ENCODE data around the gene PRDM11.

The PRDM11 gene

DNA sequence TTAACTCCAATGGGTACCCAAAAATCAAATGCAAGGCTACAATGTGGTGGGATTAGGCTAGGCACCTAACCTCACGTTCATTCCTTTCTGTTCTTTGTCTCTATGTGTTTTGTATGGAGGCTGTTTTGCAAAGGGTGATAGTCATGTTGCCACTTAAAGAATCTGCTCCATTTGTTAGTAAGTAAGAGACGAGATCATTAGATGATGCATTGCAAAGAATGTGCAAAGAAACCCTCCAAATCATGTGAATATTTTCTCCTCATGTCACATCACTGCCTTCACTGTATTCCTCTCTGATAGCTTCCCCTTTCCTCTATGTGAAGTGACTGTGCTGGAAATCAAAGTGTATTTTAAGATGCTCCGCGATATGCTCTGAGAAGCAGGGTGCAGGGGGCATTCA is 127.8 kb downstream of the PRDM11 start:
- no peak overlapping the region for H3K4me3 ChIP-seq (ENCODE audit: low read depth, low read length)
- in situ Hi-C loops (cut with HindIII; ENCODE audit: low sequenced_read_pairs), result no loop called here
- DNase-seq (ENCODE audit: low read depth), result no peak
- TF ChIP-seq CTCF (IDR thresholded peaks at IDR 0.05; ENCODE audit: low read depth, low read length, missing control alignments), result no peak

DNA sequence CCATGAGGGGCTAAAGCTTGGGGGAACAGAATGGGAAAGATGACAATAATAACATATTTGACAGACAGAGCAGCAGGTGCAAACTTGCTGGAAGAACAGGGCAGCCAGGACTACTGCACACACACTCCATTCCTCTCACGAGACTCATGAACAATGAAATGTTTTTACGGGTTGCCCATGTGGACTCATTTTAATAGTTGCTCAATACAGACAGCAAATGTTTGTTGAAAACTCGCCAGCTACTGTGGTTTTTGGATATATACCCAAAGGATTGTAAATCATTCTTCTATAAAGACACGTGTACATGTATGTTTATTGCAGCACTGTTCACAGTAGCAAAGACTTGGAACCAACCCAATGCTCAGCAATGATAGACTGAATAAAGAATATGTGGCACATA is 129.4 kb downstream of the PRDM11 start:
- in situ Hi-C loops (cut with HindIII; ENCODE audit: low sequenced_read_pairs), result loop anchor here (5.0 kb wide), 1 partner anchor 164 kb away; no protein-coding TSS in a partner anchor
- no peak for DNase-seq (ENCODE audit: low read depth)
- no peak for TF ChIP-seq CTCF (IDR thresholded peaks at IDR 0.05; ENCODE audit: low read depth, low read length, missing control alignments)
- no peak overlapping the region for H3K4me3 ChIP-seq (ENCODE audit: low read depth, low read length)

DNA sequence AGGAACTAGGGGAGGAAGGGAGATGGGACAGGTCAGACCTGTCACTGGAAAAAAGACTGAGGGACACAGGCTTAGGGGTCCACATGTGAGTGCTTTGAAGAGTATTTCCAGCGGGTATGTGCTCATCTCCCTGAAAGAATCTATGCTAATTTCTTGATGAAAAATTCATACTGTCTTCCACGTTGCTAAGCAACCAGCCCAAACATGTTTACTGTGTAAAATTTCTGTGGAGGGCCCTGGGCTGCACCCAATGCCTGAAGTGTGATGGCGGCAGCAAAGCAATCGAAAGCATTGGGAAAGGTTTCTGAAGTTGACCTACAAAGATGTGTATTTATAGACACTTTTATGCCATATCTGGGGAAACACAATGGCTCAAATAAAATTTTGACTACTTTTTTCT is 132.3 kb downstream of the PRDM11 start:
- in situ Hi-C loops (cut with HindIII; ENCODE audit: low sequenced_read_pairs), result loop anchor here (5.0 kb wide), 1 partner anchor 166 kb away; no protein-coding TSS in a partner anchor
- H3K4me3 ChIP-seq (ENCODE audit: low read depth, low read length), result no peak overlapping the region
- no peak for TF ChIP-seq CTCF (IDR thresholded peaks at IDR 0.05; ENCODE audit: low read depth, low read length, missing control alignments)
- DNase-seq (ENCODE audit: low read depth), result no peak

DNA sequence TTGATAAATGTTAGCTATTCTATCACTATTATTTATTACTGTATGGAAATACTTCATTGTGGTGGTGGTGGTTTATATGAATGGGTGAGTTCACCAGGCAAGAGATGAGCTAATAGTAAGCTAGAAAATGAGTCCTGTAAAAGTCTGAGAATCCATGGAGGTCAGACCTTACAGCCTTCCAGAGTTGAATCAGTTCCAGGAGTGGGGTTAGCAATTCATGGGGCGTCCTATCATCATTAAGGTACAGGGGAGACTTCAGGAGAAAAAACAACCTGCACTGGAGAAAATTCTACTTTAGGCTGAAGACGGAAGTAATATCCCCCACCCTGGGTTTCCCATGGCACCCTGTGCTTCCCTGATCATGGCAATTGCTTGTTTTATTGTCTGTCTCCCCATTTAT is 133.2 kb downstream of the PRDM11 start:
- in situ Hi-C loops (cut with HindIII; ENCODE audit: low sequenced_read_pairs), result loop anchor here (5.0 kb wide), 1 partner anchor 167 kb away; no protein-coding TSS in a partner anchor
- TF ChIP-seq CTCF (IDR thresholded peaks at IDR 0.05; ENCODE audit: low read depth, low read length, missing control alignments), result no peak
- no peak for DNase-seq (ENCODE audit: low read depth)
- no peak overlapping the region for H3K4me3 ChIP-seq (ENCODE audit: low read depth, low read length)

GRCh38 chr11:45280449-45280848 is 134.0 kb downstream of the PRDM11 start:
- H3K4me3 ChIP-seq (ENCODE audit: low read depth, low read length), result no peak overlapping the region
- in situ Hi-C loops (cut with HindIII; ENCODE audit: low sequenced_read_pairs), result no loop called here
- DNase-seq (ENCODE audit: low read depth), result no peak
- TF ChIP-seq CTCF (IDR thresholded peaks at IDR 0.05; ENCODE audit: low read depth, low read length, missing control alignments), result no peak

- in situ Hi-C loops (cut with HindIII; ENCODE audit: low sequenced_read_pairs), result no loop called here
- DNase-seq (ENCODE audit: low read depth), result no peak
- no peak overlapping the region for H3K4me3 ChIP-seq (ENCODE audit: low read depth, low read length)
- TF ChIP-seq CTCF (IDR thresholded peaks at IDR 0.05; ENCODE audit: low read depth, low read length, missing control alignments), result no peak
These were observed 135.6 kb downstream of the PRDM11 start for GRCh38 chr11:45282081-45282480.

All from astrocyte of the cerebellum (primary cell).